HG02798 (cell line): ENCODE measurements around the gene ADAMTS1.

ENCODE experiments used
- ATAC-seq: cut with Tn5 transposase; IDR thresholded peaks from one replicate; pipeline ENCODE4 v1.9.1; 2021; ENCODE audit warnings: mild to moderate bottlenecking; ENCODE audit not compliant: unreplicated experiment, poor library complexity

Gene ADAMTS1

GRCh38 chr21:26818906-26819305 is 26.3 kb downstream of the ADAMTS1 start:
- no peak for ATAC-seq

GRCh38 chr21:26815197-26815596 is 30.0 kb downstream of the ADAMTS1 start:
- ATAC-seq = no peak

- no peak for ATAC-seq
Measured at GRCh38 chr21:26814386-26814785, 30.8 kb downstream of the ADAMTS1 start.

- ATAC-seq = no peak
Measured at GRCh38 chr21:26813426-26813998, 31.7 kb downstream of the ADAMTS1 start.

- no peak for ATAC-seq
Measured at GRCh38 chr21:26812173-26812572, 33.0 kb downstream of the ADAMTS1 start.

GRCh38 chr21:26811482-26811881 is 33.7 kb downstream of the ADAMTS1 start:
- no peak for ATAC-seq

- no peak for ATAC-seq
Measured at GRCh38 chr21:26810676-26811415, 34.4 kb downstream of the ADAMTS1 start.

- ATAC-seq = no peak
Measured at GRCh38 chr21:26810266-26810665, 34.9 kb downstream of the ADAMTS1 start.

- no peak for ATAC-seq
Measured at GRCh38 chr21:26809745-26810144, 35.5 kb downstream of the ADAMTS1 start.

- no peak for ATAC-seq
Measured at GRCh38 chr21:26806801-26807295, 38.4 kb downstream of the ADAMTS1 start.

- ATAC-seq = no peak
Measured at GRCh38 chr21:26804895-26805609, 40.2 kb downstream of the ADAMTS1 start.

GRCh38 chr21:26801498-26801897 is 43.7 kb downstream of the ADAMTS1 start:
- no peak for ATAC-seq

GRCh38 chr21:26800970-26801431 is 44.2 kb downstream of the ADAMTS1 start:
- no peak for ATAC-seq

- no peak for ATAC-seq
Measured at GRCh38 chr21:26800455-26800854, 44.8 kb downstream of the ADAMTS1 start.

GRCh38 chr21:26800001-26800400 is 45.2 kb downstream of the ADAMTS1 start:
- no peak for ATAC-seq

- no peak for ATAC-seq
Measured at GRCh38 chr21:26798856-26799751, 46.1 kb downstream of the ADAMTS1 start.

- no peak for ATAC-seq
Measured at GRCh38 chr21:26797878-26798456, 47.2 kb downstream of the ADAMTS1 start.

- no peak for ATAC-seq
Measured at GRCh38 chr21:26795866-26796329, 49.3 kb downstream of the ADAMTS1 start.

- ATAC-seq = no peak
Measured at GRCh38 chr21:26795412-26795805, 49.8 kb downstream of the ADAMTS1 start.
